ENCODE results near the gene RALBP1. TPM values are rescaled to one million over a fixed set of nuclear protein-coding genes. Genes with fewer than 3 reads are reported as not detected.

The RALBP1 gene
- total and polyA plus RNA-seq, 2 of the 4 experiments (the other 2 are of a cell fraction), result 30.6 to 38.2 TPM

DNA sequence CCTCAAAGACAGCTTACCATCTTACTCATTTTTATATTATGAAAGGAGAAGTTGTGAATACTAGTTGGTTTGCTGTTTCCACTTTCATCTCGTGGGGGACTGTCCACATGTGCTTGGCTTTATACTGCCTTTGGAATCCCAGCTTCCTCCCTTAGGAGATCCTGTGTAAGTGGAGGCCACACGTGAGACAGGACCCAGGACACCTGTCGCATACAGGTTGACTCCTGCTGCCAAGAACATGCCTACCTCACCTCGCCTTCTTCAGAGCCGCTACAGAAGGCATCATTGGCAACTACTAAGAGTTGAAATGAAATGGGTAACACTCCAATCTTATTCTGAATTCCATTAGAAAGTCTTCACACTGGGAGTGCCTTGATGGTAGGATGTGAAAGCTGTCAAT, 69.7 kb downstream of the RALBP1 start:
- BruUV-seq (replicated peaks), result no TSS peak
- TF ChIP-seq USF2 (IDR thresholded peaks at IDR 0.05; ENCODE audit: low read depth, low read length) (no peak), SMC3 (IDR thresholded peaks at IDR 0.05; ENCODE audit: low read depth, low read length) (no peak), CEBPB (IDR thresholded peaks at IDR 0.05; ENCODE audit: low read depth, low read length) (no peak)
- TF ChIP-seq, protein P1, sequence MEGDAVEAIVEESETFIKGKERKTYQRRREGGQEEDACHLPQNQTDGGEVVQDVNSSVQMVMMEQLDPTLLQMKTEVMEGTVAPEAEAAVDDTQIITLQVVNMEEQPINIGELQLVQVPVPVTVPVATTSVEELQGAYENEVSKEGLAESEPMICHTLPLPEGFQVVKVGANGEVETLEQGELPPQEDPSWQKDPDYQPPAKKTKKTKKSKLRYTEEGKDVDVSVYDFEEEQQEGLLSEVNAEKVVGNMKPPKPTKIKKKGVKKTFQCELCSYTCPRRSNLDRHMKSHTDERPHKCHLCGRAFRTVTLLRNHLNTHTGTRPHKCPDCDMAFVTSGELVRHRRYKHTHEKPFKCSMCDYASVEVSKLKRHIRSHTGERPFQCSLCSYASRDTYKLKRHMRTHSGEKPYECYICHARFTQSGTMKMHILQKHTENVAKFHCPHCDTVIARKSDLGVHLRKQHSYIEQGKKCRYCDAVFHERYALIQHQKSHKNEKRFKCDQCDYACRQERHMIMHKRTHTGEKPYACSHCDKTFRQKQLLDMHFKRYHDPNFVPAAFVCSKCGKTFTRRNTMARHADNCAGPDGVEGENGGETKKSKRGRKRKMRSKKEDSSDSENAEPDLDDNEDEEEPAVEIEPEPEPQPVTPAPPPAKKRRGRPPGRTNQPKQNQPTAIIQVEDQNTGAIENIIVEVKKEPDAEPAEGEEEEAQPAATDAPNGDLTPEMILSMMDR (conservative IDR thresholded peaks at IDR 0.05; ENCODE audit: low read depth, low read length), result no peak
- Histone ChIP-seq H3K9ac (ENCODE audit: low read depth, low read length) (no peak overlapping the region), H3K9me3 (ENCODE audit: control insufficient read depth, insufficient read depth, low read length) (no peaks in the 10 kb centered on the region), H3K4ac (ENCODE audit: low read depth, low read length) (no peak overlapping the region), H3K27me3 (ENCODE audit: control insufficient read depth, insufficient read depth, low read length) (no peaks in the 10 kb centered on the region), H3K56ac (ENCODE audit: extremely low read depth, insufficient read depth, low read length) (no peak overlapping the region), H2BK15ac (ENCODE audit: low read depth, low read length) (no peak overlapping the region), H3K23ac (ENCODE audit: low read depth, low read length) (no peak overlapping the region), H2BK120ac (ENCODE audit: low read depth, low read length) (no peak overlapping the region), H4K91ac (ENCODE audit: insufficient read depth, low read depth, low read length) (no peak overlapping the region), H2BK5ac (ENCODE audit: low read depth, low read length, poor library complexity, severe bottlenecking) (no peak overlapping the region), H2AK5ac (ENCODE audit: low read depth, low read length) (no peak overlapping the region), H3K79me1 (ENCODE audit: low read depth in 1 of 2, low read length in 2 of 2) (peaks cover 23 to 65% of the 10 kb centered on the region in 2 experiments), H3K4me2 (ENCODE audit: low read depth, low read length) (no peak overlapping the region), H3K9me1 (ENCODE audit: insufficient read depth, low read length) (peaks cover 25% of the 10 kb centered on the region), H3K14ac (replicated peaks; ENCODE audit: low read depth, low read length) (no peak overlapping the region), H2AK9ac (replicated peaks; ENCODE audit: low read depth, low read length, poor library complexity) (no peak overlapping the region), H3K27ac (ENCODE audit: insufficient read depth, low read length) (no peak overlapping the region), H4K20me1 (ENCODE audit: insufficient read depth, low read length) (peaks cover 3% of the 10 kb centered on the region; the same call in 1 of the 2 replicates), H3K18ac (ENCODE audit: low read depth, low read length) (no peak overlapping the region), H4K8ac (ENCODE audit: low read depth in 2 of 2, low read length in 2 of 2) (no peak overlapping the region), H2BK20ac (ENCODE audit: low read depth, low read length) (no peak overlapping the region), H3K36me3 (ENCODE audit: control insufficient read depth, insufficient read depth, low read length) (peaks cover 38% of the 10 kb centered on the region), H4K5ac (ENCODE audit: low read depth, low read length) (no peak overlapping the region), H2AFZ (replicated peaks; ENCODE audit: low read length, poor library complexity) (no peak overlapping the region), H3K4me1 (ENCODE audit: control insufficient read depth, insufficient read depth, low read length) (peaks cover 4% of the 10 kb centered on the region), H3K4me3 (ENCODE audit: insufficient read depth, low read depth, low read length) (no peak overlapping the region)
- CTCF ChIA-PET, result no interaction called here
- WGBS, 2 experiments (ENCODE audit: extremely low coverage in 2 of 2, insufficient read length in 1 of 2), result no CpG with 5 or more reads among the region's 5 CpGs
- DNase-seq, result no peak
- in situ Hi-C loops (cut with MboI; ENCODE audit: low sequenced_read_pairs) (no loop called here), intact Hi-C loops (cut with micrococcal nuclease) (no loop called here), dilution Hi-C loops (cut with HindIII; ENCODE audit: low sequenced_read_pairs, unreplicated experiment) (no loop called here)
- POLR2A ChIA-PET (ENCODE audit: unreplicated experiment), result interaction anchor here (0.6 kb wide), 1 partner anchor 239 kb away, joined by 3 read pairs; no protein-coding TSS in a partner anchor
- ATAC-seq (ENCODE audit: low read depth), result no peak
